Measurements from ENCODE around the gene ZBTB16.

ZBTB16 gene

DNA sequence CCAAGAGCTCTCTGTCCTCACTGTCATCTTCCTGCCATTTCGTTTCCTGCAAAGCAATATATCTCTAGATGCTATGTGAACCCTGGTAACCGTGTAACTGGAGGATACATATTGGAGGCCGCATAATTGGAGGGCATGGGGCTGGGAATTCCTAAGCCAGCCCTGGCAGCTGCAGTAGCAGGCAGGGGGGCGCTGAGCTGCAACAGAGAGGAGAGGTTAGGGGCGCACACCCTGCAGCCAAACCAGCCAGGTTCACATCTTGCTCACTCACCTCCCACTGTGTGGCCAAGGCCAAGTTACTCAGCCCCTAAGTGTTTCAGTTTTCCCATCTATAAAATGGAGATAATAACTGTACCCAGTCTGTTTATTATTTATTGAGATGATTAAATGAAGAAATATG lies 39.9 kb upstream of the ZBTB16 start:
- DNase-seq (no peak), ATAC-seq (ENCODE audit: insufficient read depth, low read depth) (no peak)
- Histone ChIP-seq H3K9ac (ENCODE audit: low read depth, low read length) (no peak overlapping the region), H3K4me1 (ENCODE audit: insufficient read depth, low read length) (no peaks in the 10 kb centered on the region), H3K4me2 (ENCODE audit: insufficient read depth, low read length) (no peak overlapping the region), H3K9me3 (ENCODE audit: insufficient read depth, low read length, severe bottlenecking) (no peaks in the 10 kb centered on the region), H3K27me3 (ENCODE audit: insufficient read depth, low read length, poor library complexity) (no peaks in the 10 kb centered on the region), H3K79me2 (ENCODE audit: insufficient read depth, low read length) (no peaks in the 10 kb centered on the region), H2AFZ (ENCODE audit: low read depth, low read length) (no peak overlapping the region), H3K36me3 (ENCODE audit: insufficient read depth, low read length) (no peaks in the 10 kb centered on the region), H3K27ac (ENCODE audit: low read length) (no peak overlapping the region), H3K4me3 (ENCODE audit: low read depth in 1 of 2, low read length in 2 of 2) (no peak overlapping the region), H4K20me1 (ENCODE audit: insufficient read depth, low read length) (no peaks in the 10 kb centered on the region)
- TF ChIP-seq, protein P1, sequence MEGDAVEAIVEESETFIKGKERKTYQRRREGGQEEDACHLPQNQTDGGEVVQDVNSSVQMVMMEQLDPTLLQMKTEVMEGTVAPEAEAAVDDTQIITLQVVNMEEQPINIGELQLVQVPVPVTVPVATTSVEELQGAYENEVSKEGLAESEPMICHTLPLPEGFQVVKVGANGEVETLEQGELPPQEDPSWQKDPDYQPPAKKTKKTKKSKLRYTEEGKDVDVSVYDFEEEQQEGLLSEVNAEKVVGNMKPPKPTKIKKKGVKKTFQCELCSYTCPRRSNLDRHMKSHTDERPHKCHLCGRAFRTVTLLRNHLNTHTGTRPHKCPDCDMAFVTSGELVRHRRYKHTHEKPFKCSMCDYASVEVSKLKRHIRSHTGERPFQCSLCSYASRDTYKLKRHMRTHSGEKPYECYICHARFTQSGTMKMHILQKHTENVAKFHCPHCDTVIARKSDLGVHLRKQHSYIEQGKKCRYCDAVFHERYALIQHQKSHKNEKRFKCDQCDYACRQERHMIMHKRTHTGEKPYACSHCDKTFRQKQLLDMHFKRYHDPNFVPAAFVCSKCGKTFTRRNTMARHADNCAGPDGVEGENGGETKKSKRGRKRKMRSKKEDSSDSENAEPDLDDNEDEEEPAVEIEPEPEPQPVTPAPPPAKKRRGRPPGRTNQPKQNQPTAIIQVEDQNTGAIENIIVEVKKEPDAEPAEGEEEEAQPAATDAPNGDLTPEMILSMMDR (IDR thresholded peaks at IDR 0.05; ENCODE audit: borderline replicate concordance, extremely low read depth, low read length, poor library complexity, severe bottlenecking), result no peak
- TF ChIP-seq EZH2 (IDR thresholded peaks at IDR 0.05; ENCODE audit: borderline replicate concordance, low read depth, low read length, severe bottlenecking), result no peak

GRCh38 chr11:114025329-114025907 lies 34.1 kb upstream of the ZBTB16 start:
- DNase-seq, result no peak
- TF ChIP-seq EZH2 (IDR thresholded peaks at IDR 0.05; ENCODE audit: borderline replicate concordance, low read depth, low read length, severe bottlenecking), result no peak
- TF ChIP-seq, protein P1 (IDR thresholded peaks at IDR 0.05; ENCODE audit: borderline replicate concordance, extremely low read depth, low read length, poor library complexity, severe bottlenecking), result no peak
- no peak overlapping the region for H3K9ac ChIP-seq (ENCODE audit: low read depth, low read length)
- no peaks in the 10 kb centered on the region for H3K4me1 ChIP-seq (ENCODE audit: insufficient read depth, low read length)
- no peaks in the 10 kb centered on the region for H3K36me3 ChIP-seq (ENCODE audit: insufficient read depth, low read length)
- no peak overlapping the region for H3K4me3 ChIP-seq (ENCODE audit: low read depth in 1 of 2, low read length in 2 of 2)
- H3K9me3 ChIP-seq (ENCODE audit: insufficient read depth, low read length, severe bottlenecking), result no peaks in the 10 kb centered on the region
- no peak overlapping the region for H3K27ac ChIP-seq (ENCODE audit: low read length)
- H3K27me3 ChIP-seq (ENCODE audit: insufficient read depth, low read length, poor library complexity), result peaks cover 6% of the 10 kb centered on the region
- no peaks in the 10 kb centered on the region for H3K79me2 ChIP-seq (ENCODE audit: insufficient read depth, low read length)
- no peaks in the 10 kb centered on the region for H4K20me1 ChIP-seq (ENCODE audit: insufficient read depth, low read length)
- no peak for ATAC-seq (ENCODE audit: insufficient read depth, low read depth)
- no peak overlapping the region for H2AFZ ChIP-seq (ENCODE audit: low read depth, low read length)
- no peak overlapping the region for H3K4me2 ChIP-seq (ENCODE audit: insufficient read depth, low read length)

- Histone ChIP-seq H2AFZ (ENCODE audit: low read depth, low read length) (no peak overlapping the region), H3K4me2 (ENCODE audit: insufficient read depth, low read length) (no peak overlapping the region)
- peak; percentile 79; the same call in 1 of the 3 replicates for ATAC-seq (ENCODE audit: insufficient read depth, low read depth)
Observed at GRCh38 chr11:114026355-114026754, 33.2 kb upstream of the ZBTB16 start.

More at GRCh38 chr11:114026355-114026754, 33.2 kb upstream of the ZBTB16 start:
- Histone ChIP-seq H3K4me3 (ENCODE audit: low read depth in 1 of 2, low read length in 2 of 2) (no peak overlapping the region), H3K4me1 (ENCODE audit: insufficient read depth, low read length) (no peaks in the 10 kb centered on the region), H3K9me3 (ENCODE audit: insufficient read depth, low read length, severe bottlenecking) (no peaks in the 10 kb centered on the region), H3K27me3 (ENCODE audit: insufficient read depth, low read length, poor library complexity) (peaks cover 6% of the 10 kb centered on the region), H3K79me2 (ENCODE audit: insufficient read depth, low read length) (no peaks in the 10 kb centered on the region), H4K20me1 (ENCODE audit: insufficient read depth, low read length) (no peaks in the 10 kb centered on the region), H3K36me3 (ENCODE audit: insufficient read depth, low read length) (no peaks in the 10 kb centered on the region), H3K9ac (ENCODE audit: low read depth, low read length) (no peak overlapping the region), H3K27ac (ENCODE audit: low read length) (no peak overlapping the region)
- DNase-seq, result peak; percentile 25
- TF ChIP-seq, protein P1 (IDR thresholded peaks at IDR 0.05; ENCODE audit: borderline replicate concordance, extremely low read depth, low read length, poor library complexity, severe bottlenecking), result peak; percentile 33
- TF ChIP-seq EZH2 (IDR thresholded peaks at IDR 0.05; ENCODE audit: borderline replicate concordance, low read depth, low read length, severe bottlenecking), result no peak

Measured in DND-41 (cell line).